GM21390 (cell line): ENCODE measurements around the gene ZNF804B.

Source experiments
- ATAC-seq: cut with Tn5 transposase; IDR thresholded peaks from one replicate; pipeline ENCODE4 v1.9.1; 2021; ENCODE audit not compliant: unreplicated experiment

ZNF804B gene

GRCh38 chr7:88759230-88760135 is at the start of gene ZNF804B:
Gene ZNF804B (plus strand): TSS chr7:88759700. CDS start chr7:88759977, 277 bp downstream.
- ATAC-seq = no peak

- no peak for ATAC-seq
Measured at GRCh38 chr7:88735920-88736319, 23.6 kb upstream of the ZNF804B start.

GRCh38 chr7:88737632-88738031 is 21.9 kb upstream of the ZNF804B start:
- no peak for ATAC-seq

- ATAC-seq = no peak
Measured at GRCh38 chr7:88746126-88746525, 13.4 kb upstream of the ZNF804B start.

GRCh38 chr7:88756802-88757201 is 2.7 kb upstream of the ZNF804B start:
- no peak for ATAC-seq

- no peak for ATAC-seq
Measured at GRCh38 chr7:88757371-88757770, 2.1 kb upstream of the ZNF804B start.

- no peak for ATAC-seq
Measured at GRCh38 chr7:88758381-88759229, 895 bp upstream of the ZNF804B start.

GRCh38 chr7:88760136-88760515 is 626 bp downstream of the ZNF804B start:
- no peak for ATAC-seq

GRCh38 chr7:88761779-88762178 is 2.3 kb downstream of the ZNF804B start:
- ATAC-seq = no peak

GRCh38 chr7:88771417-88771816 is 11.9 kb downstream of the ZNF804B start:
- no peak for ATAC-seq

- ATAC-seq = no peak
Measured at GRCh38 chr7:88772776-88773175, 13.3 kb downstream of the ZNF804B start.

GRCh38 chr7:88775838-88776237 is 16.3 kb downstream of the ZNF804B start:
- ATAC-seq = no peak

- no peak for ATAC-seq
Measured at GRCh38 chr7:88787777-88788176, 28.3 kb downstream of the ZNF804B start.

GRCh38 chr7:88789480-88790064 is 30.1 kb downstream of the ZNF804B start:
- ATAC-seq = no peak

GRCh38 chr7:88791891-88792290 is 32.4 kb downstream of the ZNF804B start:
- ATAC-seq = no peak

GRCh38 chr7:88792361-88792760 is 32.9 kb downstream of the ZNF804B start:
- ATAC-seq = no peak

GRCh38 chr7:88795553-88795952 is 36.1 kb downstream of the ZNF804B start, which contains the start of gene TEX47:
Gene TEX47 (minus strand): TSS chr7:88795737. CDS start chr7:88794942, 795 bp downstream.
- no peak for ATAC-seq

- no peak for ATAC-seq
Measured at GRCh38 chr7:88801046-88801445, 41.5 kb downstream of the ZNF804B start.

GRCh38 chr7:88806280-88807037 is 47.0 kb downstream of the ZNF804B start:
- no peak for ATAC-seq

GRCh38 chr7:88818552-88818951 is 59.1 kb downstream of the ZNF804B start:
- no peak for ATAC-seq

- no peak for ATAC-seq
Measured at GRCh38 chr7:88826222-88826621, 66.7 kb downstream of the ZNF804B start.
